Measurements from ENCODE around the gene HTRA3.

HTRA3 gene

DNA sequence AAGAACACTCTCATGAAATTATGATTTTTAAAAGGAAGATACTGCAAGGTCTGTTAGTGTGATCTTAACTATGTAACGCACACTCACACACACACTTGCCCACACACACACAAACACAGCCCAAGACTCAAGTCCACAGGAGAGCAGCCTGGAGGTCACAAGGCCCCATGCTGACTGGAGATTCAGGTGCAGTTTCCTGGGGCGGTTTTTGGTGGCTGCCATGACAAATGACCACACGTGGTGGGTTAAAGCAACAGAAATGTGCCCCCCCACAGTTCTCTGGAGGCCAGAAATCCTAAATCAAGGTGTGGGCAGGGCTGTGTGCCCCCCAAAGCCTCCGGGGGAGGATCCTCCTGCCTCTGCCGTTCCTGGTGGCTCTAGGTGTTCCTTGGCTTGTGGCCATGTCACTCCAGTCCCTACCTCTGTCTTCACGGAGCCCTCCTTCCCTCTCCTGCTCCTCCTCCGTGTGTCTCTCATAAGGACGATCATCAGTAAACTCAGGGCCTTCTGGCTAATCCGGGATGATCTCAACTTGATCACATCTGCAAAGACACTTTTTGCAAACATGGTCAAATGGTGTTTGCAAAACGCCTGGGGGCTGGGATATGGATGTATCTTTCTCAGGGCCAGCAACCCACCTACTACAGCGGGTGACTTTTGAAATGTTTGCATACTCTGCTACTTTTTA is 9.7 kb upstream of the HTRA3 start:
- TF ChIP-seq CTCF (IDR thresholded peaks at IDR 0.05; ENCODE audit: extremely low read depth, missing control alignments) = no peak
- no peak for DNase-seq (ENCODE audit: low spot score)

- no peak for DNase-seq (ENCODE audit: low spot score)
- TF ChIP-seq CTCF (IDR thresholded peaks at IDR 0.05; ENCODE audit: extremely low read depth, missing control alignments) = no peak
Measured at GRCh38 chr4:8260656-8261111, 8.9 kb upstream of the HTRA3 start.

GRCh38 chr4:8261851-8262535 is 7.6 kb upstream of the HTRA3 start:
- DNase-seq (ENCODE audit: low spot score) = no peak
- no peak for TF ChIP-seq CTCF (IDR thresholded peaks at IDR 0.05; ENCODE audit: extremely low read depth, missing control alignments)

- TF ChIP-seq CTCF (IDR thresholded peaks at IDR 0.05; ENCODE audit: extremely low read depth, missing control alignments) = no peak
- DNase-seq (ENCODE audit: low spot score) = no peak
Measured at GRCh38 chr4:8262637-8263322, 6.8 kb upstream of the HTRA3 start.

DNA sequence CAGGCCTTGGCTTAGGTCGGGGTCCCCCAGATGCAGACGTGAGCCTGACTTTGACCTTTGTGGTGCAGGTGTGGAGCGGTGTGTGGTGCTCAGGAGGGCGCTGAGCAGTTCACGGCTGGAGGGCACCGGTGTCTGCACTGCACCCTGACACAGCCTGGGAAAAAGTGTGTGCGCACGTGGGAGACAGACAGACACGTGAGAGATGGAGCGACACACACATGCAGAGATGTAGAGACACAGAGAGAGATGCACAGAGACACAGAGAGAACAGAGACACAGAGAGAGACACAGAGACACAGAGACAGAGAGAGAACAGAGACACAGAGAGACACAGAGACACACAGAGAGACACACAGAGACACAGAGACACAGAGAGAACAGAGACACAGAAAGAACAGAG is 6.2 kb upstream of the HTRA3 start:
- DNase-seq (ENCODE audit: low spot score) = no peak
- TF ChIP-seq CTCF (IDR thresholded peaks at IDR 0.05; ENCODE audit: extremely low read depth, missing control alignments) = no peak

- DNase-seq (ENCODE audit: low spot score) = no peak
- no peak for TF ChIP-seq CTCF (IDR thresholded peaks at IDR 0.05; ENCODE audit: extremely low read depth, missing control alignments)
Measured at GRCh38 chr4:8264106-8264505, 5.4 kb upstream of the HTRA3 start.

Data from GM20000 (cell line).